NCI-H187 treated with DMSO at 0.1 percent for 48 hours (cell line): ENCODE data around the gene ANXA2R.
"Not testable (repeated sequence)": the region's sequence is repeated elsewhere in the genome, so short reads cannot be mapped to it uniquely, and the experiment has no call there.

Experiments
- DNase-seq: peaks from one replicate; lab custom pipeline; 2025; lab: John Stamatoyannopoulos, UW

ANXA2R gene

DNA sequence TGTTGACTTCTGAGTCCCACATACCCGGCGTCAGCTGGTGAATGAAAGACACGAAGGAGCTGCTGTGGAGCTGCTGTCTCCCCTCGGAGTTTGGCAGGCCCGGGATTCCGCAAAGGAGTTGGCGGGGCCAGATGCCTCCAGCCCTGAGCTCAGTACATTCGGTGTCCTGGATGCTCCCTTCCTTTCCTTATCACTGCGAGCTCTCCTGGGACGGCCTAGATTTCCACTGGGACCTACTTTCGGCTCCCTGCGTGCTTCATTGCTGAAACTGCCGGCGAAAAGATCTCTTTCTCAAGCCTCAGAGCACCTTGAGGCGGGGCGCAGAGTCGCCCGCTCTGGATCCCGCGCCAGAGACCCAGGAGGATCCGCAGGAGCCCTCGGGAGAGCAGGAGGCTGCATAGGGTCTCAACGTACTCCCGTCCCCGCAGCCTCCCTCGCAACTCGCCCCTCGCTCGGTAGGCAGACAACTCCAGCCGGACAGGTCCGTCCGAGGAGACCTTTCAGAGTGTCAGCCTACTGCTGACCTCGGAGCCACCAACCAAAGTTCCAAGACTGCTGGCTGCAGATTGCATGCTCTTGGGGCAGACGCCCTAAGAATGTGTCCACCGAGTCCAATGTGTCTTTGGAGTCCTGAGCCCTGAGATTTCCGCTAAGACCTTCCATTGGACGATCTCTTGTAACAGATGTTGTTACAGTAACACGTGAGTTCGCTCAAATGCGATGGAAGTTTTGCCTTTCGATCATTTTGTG is 6.1 kb downstream of the ANXA2R start:
- no peak for DNase-seq

DNA sequence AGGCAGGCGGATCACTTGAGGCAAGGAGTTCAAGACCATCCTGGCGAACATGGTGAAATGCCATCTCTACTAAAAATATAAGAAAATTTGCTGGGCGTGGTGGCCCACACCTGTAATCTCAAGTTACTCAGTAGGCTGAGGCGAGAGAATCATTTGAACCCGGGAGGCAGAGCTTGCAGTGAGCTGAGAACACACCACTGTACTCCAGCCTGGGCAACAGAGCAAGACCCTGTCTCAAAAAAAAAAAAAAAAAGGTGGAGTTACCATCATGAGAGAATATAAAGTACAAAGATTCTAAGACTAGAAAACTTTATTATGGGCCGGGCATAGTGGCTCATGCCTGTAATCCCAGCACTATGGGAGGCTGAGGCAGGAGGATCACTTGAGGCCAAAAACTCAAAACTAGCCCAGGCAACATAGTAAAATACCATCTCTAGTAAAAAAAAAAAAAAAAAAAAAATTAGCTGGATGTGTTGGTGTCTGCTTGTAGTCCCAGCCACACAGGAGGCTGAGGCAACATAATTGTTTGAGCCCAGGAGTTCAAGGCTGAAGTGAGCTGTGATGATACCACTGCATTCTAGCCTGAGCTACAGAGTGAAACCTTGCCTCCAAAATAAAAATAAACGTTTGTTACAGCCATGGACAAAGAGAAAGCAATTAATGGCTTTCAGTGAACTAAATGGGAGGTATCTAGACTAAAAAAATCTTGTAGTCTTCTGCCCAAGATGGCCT is 12.9 kb downstream of the ANXA2R start:
- no peak for DNase-seq

DNA sequence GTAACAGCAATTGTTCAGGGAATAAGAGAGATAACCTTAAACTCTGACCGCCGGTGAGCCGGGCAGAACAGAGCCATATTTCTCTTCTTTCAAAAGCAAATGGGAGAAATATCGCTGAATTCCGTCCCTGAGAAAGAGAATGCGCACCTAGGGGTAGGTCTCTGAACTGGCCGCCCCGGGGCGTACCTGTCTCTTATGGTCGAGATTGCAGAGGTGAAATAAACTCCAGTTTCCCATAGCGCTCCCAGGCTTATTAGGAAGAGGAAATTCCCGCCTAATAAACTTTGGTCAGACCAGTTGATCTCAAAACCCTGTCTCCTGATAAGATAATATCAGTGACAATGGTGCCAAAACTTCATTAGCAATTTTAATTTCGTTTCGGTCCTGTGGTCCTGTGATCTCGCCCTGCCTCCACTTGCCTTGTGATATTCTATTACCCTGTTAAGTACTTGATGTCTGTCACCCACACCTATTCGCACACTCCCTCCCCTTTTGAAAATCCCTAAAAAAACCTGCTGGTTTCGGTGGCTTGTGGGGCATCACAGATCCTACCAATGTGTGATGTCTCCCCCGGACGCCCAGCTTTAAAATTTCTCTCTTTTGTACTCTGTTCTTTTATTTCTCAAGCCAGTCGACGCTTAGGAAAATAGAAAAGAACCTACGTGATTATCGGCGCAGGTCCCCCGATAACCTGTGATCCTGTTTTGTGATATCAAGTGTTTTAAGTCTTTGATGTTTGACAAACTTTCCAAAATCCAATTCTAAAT is 14.8 kb downstream of the ANXA2R start:
- not testable (repeated sequence) for DNase-seq

DNA sequence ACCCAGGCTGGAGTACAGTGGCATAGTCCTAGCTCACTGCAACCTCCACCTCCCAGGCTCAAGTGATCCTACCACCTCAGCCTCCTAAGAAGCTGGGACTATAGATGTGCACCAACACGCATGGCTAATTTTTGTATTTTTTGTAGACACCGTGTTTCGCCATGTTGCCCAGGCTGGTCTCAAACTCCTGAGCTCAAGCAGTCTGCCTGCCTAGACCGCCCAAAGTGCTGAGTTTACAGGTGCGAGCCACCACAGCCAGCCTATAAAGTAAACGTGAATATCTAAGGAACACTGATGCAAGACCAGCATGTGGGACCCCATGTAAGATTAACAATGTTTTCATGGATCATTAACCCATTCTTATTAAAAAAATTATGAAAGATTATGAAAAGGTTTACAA is 15.9 kb downstream of the ANXA2R start:
- DNase-seq, result no peak

DNA sequence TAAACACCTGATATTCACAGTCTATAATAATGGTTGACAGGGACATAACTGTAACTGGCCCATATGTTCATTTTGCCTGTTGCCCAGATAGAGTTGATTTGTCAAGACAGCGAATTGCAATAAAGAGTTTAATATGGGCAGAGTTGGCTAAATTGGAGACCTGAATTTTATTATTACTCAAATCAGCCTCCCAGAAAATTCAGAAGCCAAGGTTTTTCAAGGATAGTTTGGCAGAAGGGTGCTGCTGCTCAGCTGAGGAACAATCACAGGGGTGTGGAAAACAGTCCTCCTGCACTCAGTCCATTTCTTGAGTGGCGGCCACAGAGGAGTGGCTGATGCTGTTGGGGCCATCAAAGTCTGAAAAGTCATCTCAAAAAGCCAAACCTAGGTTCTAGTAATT is 19.0 kb downstream of the ANXA2R start:
- no peak for DNase-seq

DNA sequence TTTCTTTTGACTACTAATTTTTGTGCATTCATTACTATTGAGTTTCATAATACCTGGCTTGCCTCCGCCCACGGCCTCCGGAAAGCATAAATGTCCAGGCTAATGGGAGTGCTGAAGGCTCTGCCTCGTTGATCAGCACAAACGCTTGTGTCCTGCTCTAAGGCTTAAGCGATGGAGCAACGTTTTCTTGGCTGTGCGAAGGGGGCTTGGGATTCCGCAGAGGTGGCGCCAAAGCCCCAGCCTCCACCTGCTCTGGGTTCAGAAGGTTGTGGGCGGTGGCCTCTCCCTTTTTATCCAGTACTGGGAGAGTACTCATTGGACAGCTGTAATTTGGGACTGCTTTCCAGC is 19.7 kb downstream of the ANXA2R start:
- DNase-seq, result no peak

DNA sequence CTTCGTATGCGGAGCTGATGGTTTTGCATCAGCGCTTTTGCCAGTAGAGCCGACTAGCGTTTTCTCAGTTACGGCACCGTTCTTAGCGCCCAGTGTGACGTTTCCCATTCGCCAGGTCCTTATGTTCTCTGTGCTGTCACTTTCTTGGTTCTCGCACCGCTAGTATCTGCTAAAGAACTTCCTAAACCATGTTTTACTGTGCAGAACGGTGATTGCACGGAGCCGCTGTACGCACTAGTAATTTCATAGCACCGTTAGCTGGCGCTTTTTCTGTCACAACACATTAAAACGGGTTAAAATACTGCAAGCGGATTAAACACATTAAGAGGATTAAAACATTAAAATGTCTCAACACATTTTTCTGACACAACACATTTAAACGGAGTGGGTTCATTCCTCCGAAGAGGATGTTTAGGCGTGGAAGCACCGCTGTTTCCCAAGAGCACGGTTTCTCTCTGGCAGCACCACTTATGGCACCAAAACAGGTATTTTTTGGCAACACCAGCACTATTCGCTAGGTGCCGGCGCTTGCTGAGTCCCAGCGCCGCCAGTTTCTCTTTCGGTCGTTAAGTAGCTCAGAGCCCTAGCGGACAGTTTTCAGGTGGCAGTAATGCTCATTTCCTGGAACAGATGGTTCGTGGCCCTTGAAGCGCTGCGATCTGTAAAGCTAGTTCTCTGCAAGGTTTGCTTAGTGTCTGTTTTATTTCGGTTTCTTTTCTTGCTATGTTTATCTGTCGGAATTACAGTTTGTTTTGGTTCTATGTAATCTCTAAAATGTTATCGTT is 20.3 kb downstream of the ANXA2R start:
- DNase-seq, result peak; percentile 88

DNA sequence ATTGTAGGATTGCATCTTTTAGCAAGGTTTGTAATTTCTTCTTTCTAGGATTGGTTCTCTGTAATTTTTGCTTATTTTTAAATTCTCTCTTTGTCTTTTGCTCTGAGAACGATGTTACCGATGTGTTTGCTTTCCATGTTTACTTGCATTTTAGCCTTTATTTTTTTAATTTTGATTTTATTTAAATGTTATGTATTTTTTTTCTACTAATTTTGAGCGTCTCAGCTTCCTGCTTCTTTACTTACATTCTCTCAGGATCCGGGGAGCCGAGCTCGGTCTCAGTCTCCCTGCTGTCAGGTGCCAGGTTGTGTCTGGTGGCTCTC is 20.9 kb downstream of the ANXA2R start:
- DNase-seq, result no peak

DNA sequence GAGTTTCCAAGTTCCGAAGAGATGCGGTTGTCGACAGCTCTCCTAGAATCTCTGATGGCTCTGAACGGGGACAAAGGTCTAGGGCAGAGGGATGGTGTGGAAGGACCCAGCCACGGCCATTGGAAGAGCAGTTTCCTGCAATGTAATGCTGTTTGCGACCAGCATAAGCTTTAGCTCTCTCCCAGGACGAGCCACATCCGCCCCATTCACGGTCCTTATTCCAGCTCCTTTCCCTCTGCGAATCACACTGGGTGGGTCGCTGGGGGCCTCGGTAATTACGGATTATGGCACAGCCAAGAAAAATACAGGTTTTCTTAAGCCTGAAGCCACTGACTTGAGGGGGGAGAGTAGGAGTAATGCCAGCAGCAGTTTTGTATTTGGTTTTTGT is 22.7 kb downstream of the ANXA2R start:
- no peak for DNase-seq

DNA sequence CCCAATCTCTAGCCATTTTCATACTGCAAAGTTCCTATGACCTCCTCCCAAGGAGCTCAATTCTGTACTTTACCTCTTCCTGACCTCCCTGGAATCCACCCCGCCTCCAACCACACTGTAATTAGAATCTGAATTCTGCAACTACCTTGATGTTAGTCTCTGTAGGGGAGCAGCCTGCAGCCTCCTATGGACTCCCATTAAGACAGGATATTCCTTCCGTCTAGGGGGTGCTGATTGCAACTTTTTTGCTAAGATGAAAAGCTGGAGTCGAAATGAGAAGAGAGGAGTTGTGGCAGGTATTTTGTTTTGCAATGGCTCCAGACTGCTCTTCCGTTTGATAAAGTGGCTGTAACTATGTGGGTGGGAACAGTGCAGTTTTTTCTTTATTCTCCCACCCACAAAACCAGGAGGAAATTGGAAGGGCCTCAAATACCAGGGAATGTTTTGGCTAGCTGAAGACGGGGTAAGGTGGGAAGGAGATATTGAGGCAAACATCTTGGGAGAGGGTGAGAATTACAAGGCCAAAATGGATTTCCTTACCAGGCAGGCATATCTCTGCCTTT is 23.8 kb downstream of the ANXA2R start:
- DNase-seq, result no peak

DNA sequence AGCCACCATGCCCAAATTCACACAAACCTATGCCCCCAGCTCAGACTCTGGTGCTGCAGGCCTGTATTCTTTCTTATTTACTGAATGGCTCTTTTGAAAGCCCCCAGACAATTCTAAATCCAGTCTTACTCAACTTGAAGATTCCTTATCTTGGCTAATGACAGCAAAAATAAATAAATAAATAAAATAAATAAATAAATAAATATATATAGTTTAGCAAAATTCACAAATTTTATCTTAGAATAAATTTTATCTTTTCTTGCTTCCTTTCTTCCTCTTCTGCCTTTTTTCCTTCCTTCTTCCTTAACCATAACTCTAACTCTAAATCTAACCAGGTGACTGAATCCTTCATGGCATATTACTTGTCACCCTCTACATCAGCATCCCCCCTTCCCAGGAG is 25.6 kb downstream of the ANXA2R start:
- DNase-seq, result no peak

DNA sequence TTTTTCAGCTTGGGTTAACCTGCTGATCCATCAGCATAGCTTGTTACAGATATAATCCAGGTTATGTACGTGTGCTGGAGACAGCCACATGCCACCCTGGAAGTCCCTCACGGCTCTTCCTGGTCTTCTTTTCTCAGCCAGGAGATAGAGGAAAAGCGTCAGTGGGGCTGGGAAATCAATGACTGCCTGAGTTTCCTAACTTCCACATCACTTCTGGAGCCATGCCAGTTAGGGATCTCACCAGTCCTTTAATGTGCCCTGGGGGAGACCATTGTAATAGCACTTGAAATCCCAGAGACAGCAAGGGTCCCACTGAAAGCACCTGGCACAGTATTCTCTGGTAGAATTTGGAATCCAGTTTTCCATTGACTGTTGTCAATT is 29.2 kb downstream of the ANXA2R start:
- no peak for DNase-seq

DNA sequence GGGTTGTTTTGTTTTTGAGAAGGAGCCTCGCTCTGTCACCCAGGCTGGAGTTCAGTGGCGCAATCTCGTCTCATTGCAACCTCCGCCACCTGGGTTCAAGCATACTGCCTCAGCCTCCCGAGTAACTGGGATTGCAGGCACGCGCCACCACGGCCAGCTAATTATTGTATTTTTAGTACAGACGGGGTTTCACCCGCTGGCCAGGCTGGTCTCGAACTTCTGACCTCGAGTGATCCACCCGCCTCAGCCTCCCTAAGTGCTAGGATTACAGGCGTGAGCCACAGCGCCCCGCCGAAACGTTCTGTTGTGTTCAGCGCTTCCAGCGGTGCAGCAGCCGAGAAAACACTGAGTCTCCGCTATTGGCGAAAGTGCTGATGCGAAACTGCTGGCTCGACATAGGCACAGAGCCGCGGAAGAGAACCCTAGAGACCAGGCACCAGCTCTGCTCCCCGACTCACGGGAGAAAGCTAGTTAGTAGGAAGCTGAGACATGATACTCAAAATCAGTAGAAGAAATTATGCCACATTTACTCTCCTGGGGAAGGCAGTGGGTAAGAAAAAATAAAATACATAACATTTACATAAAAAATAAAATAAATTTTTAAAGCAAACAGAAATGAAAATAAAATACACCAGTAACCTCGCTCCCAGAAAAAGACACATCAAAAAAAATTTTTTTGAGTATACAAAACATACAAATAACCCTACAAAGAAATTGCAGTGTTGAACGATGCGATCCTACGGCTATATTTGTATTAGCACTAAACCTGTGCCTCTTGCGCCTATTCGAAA is 31.6 kb downstream of the ANXA2R start:
- DNase-seq, result peak; percentile 85

DNA sequence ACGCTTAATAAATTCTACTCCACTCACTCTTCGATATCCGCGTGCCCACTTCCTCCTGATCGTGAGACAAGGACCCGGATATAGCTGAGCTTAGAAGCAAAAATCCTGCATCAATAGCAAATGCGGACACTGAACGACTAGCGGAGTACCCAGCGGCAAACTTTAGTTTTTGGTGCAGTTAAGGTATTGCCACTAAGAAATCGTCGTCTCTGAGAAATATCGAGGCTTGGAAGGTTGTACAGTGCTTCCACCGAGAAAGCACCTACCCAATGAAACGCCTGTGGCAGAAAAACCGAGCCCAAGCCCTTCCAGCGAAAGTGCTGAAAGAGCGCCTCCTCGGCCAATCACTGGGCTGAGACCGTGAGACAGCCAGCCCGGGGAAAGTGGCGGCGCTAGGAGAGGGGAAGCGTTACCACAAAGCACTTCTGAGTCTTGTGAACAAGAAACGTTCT is 32.2 kb downstream of the ANXA2R start:
- peak; percentile 71 for DNase-seq

DNA sequence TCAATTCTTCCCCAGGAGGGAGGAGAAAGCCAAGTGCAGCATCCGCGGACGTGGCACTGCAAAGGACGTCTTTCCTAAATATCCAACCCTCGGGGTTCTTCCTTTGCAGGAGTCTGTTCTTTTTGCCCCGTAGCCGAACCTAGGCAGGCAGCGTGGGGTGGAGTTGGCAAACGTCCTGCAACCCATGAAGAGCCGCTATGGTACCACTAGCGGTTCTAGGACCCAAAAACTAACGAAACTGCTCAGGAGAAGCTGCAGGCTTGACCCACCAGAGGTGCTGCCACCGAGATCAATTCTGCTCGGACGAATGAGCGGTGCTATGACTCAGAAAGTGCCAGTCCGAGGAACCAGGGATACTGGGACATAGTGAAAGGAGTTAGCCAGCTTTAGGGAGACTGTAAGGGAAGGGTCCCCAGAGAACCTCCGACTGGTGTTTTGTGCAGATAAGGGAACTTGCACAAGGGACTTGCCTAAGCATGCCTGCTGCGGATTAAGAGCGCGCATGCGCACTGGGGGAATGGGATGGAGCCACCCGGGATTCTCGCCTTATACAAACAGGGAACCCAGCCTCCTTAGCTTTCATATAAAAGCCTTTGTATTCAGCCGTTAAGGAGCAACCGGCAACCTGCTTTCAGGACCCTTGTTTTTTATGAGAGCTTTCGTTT is 32.7 kb downstream of the ANXA2R start:
- DNase-seq, result peak; percentile 95

DNA sequence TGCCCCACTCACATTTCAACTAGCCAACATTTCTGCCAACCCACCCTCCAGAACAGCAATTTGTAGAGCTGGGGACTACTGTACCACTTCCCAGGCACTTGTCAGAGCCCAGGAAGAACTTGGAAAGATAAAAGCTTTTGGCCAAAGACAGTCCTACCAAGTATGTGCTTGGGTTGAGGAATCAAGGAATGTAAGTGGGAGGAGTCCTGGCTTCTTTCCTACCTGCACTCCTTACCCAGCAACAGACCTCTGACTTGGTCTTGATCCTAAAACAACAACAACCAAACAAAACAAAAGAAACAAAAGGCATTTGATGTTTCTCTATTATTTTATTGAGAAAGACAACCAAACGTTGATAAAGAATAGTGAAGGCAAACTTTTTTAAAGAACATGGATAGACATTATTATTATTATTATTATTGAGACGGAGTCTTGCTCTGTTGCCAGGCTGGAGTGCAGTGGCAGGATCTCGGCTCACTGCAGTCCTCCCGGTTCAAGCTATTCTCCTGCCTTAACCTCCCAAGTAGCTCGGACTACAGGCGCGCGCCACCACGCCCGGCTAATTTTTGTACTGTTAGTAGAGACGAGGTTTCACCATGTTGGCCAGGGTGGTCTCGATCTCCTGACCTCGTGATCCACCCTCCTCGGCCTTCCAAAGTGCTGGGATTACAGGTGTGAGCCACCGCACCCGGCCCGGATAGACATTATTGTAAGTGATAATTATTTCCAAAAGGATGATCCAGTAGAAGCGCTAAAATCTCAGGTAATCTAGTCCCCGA is 33.5 kb downstream of the ANXA2R start:
- DNase-seq, result no peak

DNA sequence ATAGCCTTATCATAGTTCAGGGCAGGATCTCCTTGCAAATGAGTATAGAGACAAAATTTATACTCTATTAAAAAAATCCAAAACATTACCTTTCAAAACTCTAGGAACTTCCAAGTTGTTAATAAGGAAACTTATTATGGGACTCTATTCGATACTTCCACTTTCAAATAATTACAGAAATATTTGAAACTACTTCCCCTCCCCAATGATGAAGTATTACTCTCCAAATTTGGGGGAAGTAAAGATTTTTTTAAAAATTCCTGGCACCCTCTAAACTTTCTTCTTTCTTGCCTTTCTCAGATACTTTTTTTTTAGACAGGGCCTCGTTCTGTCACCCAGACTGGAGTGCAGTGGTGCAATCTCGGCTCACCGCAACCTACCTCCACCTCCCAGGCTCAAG is 35.1 kb downstream of the ANXA2R start:
- DNase-seq, result no peak

DNA sequence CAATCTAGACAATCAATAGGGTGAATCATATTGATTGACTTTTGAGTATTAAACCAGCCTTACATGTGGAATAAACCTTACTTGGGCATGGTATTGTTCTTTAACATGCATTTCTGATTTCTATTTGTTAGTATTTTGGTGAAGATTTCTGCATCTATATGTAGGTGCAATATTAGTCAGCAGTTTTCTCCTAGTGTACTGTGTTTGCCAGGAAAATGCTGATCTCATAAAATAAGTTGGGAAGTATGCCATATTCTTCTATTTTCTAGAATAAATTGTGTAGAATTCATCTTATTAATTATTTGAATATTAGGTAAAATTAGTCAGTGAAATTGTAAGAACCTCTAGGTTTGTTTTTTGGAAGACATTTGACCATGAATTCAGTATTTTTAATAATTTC is 38.4 kb downstream of the ANXA2R start:
- DNase-seq, result no peak

DNA sequence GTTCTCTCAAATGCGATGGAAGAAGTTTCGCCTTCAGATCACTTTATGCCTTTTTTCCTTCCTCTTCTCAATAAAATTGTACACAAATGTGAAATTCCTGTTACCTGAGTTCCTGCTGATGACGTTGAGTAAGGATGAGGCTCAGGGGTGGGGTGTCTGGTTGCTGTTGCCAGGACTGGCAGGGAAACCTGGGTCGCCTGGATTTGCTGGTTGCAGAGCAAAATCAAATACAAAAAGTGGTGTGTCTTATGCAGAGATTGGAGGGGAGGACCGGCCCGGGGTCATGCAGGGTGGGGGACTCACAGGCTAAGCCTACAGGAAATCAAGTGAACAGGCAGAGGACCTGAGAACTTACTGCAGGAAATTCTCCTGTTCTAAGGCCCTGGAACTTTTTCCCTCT is 39.2 kb downstream of the ANXA2R start:
- no peak for DNase-seq
